MM.1S (cell line): ENCODE data around the gene EML6.

Experiments used
- CTCF ChIP-seq: fragments of 300-600 bp; sonication (generic); IDR thresholded peaks from 2 replicates; pipeline ENCODE4 v1.5.1; 2016; ENCODE audit warnings: antibody characterized with exemption, low read length, mixed read lengths
- EZH2 ChIP-seq: fragments of 300-600 bp; sonication (generic); optimal IDR thresholded peaks from 2 replicates; pipeline ENCODE3; 2017; ENCODE audit warnings: low read depth, mild to moderate bottlenecking, antibody characterized with exemption, low read length, mixed read lengths
- EZH2phosphoT487 ChIP-seq: fragments of 300-600 bp; sonication (generic); IDR thresholded peaks from 2 replicates; pipeline ENCODE4 v1.6.1; 2018; ENCODE audit warnings: antibody characterized with exemption, low read length

GRCh38 chr2:54768772-54769428 is 45.4 kb downstream of the EML6 start:
- no peak for TF ChIP-seq CTCF
- no peak for TF ChIP-seq EZH2phosphoT487
- TF ChIP-seq EZH2: no peak
